ELR (cell line): ENCODE measurements around the gene SLC25A6.
"Not testable (repeated sequence)": the region's sequence is repeated elsewhere in the genome, so short reads cannot be mapped to it uniquely, and the experiment has no call there.

Source experiments
- DNase-seq: peaks from one replicate; pipeline ENCODE4 v3.0.0-alpha.2; 2015; ENCODE audit warnings: low read depth

SLC25A6 gene

GRCh38 chrX:1391707-1392375 lies at the start of gene SLC25A6:
Gene SLC25A6, minus strand, starts transcription at chrX:1392113. Its CDS starts 104 bp downstream, at chrX:1392009.
- peak; percentile 97 for DNase-seq

DNA sequence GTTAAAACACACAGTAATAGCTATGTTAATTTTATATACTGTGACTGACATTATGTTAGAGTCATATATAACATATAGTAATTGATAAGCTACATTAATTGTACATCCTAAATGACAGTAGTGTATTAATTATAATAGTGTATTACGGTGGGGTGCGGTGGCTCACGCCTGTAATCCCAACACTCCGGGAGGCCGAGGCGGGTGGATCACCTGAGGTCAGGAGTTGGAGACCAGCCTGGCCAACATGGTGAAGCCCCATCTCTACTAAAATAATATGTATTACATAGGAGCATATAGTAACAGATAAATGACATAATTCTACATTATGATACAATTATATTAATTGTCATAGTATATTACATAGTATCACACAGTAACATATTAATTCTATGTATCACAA lies 48.6 kb upstream of the SLC25A6 start:
- DNase-seq = no peak

- no peak for DNase-seq
Observed at GRCh38 chrX:1435241-1435895, 43.5 kb upstream of the SLC25A6 start.

DNA sequence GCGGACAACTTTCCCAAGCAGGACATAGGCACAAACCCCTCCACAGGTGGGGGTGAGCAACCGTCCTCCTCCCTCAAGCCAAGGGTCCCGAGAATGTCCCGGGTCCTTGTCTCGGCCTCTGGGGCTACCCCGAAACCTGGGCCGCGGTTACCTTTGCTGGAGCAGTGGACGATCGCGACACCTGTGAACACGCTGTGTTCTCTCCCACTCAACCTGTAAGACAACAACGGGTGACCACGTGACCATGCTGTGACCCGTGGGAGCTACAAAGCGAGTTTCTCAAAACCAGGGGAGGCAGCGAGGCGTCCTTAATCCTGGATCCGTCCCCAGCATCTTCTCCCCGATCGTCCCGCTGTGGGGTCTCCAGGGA lies 42.9 kb upstream of the SLC25A6 start:
- no peak for DNase-seq

GRCh38 chrX:1433646-1434357 lies 41.9 kb upstream of the SLC25A6 start:
- no peak for DNase-seq

GRCh38 chrX:1430451-1430850 lies 38.5 kb upstream of the SLC25A6 start:
- no peak for DNase-seq

DNA sequence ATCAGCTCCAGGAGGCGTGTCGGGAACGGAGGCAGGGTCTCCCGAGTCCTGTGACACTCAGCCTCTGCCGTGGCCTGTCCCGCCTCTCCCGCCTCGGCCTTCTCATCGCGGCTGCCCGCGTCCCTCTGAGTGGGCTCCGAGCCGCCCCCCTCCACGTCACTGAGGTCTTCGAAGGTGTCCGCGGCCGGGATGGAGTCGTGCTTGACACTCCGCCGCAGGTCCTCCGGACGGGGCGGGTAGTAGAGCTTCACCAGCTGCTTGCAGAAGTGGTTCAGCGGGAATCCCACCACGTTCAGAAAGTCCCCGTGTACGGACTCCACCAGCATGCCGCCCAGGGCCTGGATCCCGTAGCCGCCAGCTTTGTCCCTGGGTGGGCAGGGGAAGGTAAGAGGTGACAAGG lies 35.8 kb upstream of the SLC25A6 start:
- DNase-seq = no peak

- not testable (repeated sequence) for DNase-seq
Observed at GRCh38 chrX:1426321-1426720, 34.4 kb upstream of the SLC25A6 start.

DNA sequence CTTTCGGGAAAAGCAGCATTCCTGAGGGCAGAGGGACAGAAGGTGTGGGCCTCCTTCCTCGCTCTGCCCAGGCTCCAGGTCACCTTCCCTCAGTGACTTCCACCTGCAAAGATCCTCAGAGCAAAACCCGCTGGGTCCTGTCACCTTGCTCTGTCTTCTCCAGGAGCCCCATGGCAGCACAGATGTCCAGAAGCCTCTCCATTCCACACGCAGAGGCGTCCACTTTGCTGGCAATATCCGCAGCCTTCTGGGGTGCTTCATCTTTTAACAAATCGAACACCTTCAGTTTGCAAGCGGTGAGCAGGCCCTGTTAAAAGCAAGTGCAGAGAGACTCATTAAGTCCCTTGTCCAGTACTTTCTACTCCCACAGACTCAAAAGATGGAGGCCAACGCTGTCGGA lies 33.5 kb upstream of the SLC25A6 start:
- no peak for DNase-seq

- no peak for DNase-seq
Observed at GRCh38 chrX:1424147-1424851, 32.4 kb upstream of the SLC25A6 start.

DNA sequence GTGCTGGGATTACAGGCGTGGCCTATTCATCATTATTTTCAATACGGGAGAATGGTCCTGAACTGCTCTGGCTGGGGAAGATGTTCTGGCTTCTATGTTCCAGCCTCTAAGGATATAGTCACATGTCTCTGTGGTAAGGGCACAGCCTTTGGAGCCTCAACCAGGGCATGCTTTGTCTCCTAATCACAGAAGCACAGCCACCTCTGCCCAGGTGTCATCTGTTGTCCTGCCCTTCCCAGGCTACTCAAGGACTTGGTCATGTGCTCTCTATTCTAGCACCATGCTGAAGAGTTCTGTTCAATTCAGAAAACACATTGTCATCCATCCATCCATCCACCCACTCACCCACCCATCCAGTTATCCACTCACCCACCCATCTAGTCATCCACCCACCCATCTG lies 31.3 kb upstream of the SLC25A6 start:
- no peak for DNase-seq

DNA sequence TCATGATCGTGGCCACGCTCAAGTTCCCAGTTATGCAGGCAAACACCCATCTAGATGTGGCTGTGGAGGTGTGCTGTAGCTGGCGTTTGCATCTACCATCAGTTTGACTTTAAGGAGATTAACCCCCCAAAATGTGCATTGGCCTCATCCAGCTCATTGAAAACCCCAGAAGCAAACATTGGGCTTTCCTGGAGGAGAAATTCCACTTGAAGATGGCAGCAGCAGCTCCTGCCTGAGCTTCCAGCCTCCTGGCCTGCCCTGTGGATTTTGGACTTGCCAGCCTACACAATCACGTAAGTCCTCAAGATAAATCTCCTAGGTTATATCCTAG lies 30.2 kb upstream of the SLC25A6 start:
- DNase-seq = no peak

DNA sequence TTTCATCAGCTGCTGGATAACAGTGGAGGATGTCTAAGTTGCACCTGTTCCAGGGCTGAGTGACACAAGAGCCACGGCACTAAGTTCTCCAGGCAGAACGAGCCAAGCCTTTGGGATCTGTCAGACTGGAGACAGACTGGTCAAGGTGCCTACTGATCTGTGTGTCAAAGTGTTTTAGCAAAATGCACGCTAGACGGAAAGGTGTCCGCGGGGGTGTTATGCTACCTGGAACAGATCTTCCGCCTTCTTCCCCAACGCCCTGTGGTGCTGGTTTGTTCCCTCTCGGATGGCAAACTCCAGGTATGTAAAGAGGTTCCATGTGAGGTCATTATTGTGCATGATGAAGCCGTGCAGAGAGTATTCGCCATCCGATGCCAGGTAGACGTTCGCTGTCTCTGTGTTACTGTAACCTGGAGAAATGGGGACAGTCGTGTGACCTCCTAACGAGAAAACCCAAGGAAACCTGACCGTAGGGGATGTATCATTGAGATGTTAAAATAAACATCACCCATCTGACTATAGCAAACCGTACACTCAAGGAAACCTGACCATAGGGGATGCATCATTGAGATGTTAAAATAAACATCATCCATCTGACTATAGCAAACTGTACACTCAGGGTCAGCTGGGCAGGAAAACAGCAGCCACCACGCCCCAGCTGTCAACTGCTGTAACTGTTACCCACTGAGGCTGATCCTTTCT lies 29.7 kb upstream of the SLC25A6 start:
- DNase-seq = peak; percentile 24

GRCh38 chrX:1420371-1420770 lies 28.5 kb upstream of the SLC25A6 start:
- no peak for DNase-seq

GRCh38 chrX:1419545-1420355 lies 27.8 kb upstream of the SLC25A6 start:
- no peak for DNase-seq

DNA sequence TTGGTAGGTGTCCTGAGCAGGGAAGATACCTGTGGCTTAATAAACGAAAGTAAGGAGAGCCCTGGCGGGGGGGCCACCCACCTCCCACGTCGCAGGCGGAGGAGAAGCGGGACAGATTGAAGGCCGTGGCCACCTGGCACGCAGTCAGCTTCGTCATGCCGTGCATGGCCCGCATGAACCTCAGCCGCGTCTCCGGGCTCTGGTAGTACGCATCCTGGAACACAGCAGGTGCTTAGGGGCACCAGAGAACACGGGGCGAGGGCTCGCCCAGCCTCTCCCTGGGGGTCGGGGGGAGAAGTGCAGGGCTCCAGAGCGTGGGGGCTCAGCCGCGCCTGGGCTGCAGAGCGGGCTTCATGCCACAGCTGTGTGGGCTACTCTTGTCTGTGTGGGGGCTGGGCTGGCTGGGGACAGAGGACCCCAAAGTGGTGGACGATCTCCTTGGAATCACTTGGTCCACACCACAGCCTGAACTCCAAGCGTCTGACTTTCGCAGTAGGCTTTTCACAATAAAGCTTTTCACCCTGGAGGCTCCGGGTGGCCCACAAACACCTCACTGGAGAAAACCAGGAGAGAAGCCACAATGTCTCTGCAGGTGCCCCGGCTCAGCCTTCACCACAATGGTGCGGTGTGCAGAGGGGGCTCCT lies 27.1 kb upstream of the SLC25A6 start:
- no peak for DNase-seq

DNA sequence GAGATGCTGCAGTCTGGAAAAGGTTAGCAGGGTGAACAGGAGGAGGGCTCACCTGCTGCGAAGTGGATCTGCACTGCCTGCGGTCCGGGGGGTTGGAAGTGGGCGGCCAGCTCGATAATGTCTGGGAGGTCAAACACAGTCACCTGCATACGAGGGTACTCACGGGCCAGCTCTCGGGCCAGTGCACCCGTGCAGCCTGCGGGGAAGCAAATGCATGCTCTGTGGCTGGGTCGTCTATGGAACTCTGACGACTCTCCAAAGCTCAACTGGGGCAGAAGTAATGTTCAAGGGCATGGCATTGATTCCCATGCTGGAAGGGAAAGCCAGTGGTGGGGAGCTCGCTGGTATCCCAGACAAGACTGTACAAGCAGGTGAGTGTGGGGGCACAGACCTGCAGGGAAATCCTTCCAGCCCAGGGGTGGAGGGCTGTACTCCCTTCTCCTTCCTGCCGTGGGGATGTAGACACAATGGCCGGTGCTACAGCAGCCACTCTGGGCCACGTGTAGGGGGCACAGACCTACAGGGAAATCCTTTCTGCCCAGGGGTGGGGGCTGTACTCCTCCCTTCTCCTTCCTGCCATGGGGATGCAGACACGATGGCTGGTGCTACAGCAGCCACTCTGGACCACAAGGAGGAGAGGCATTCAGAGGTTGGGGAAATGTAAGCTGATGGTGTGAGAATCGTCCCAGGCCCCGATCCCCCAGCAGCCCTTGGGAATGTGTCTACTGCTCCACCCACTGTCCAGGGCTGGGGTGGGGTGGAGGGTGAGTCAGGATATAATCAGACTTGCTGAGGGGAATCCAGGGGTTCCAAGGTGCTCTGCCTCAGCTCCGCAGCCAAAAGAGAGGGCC lies 26.2 kb upstream of the SLC25A6 start:
- DNase-seq = no peak

DNA sequence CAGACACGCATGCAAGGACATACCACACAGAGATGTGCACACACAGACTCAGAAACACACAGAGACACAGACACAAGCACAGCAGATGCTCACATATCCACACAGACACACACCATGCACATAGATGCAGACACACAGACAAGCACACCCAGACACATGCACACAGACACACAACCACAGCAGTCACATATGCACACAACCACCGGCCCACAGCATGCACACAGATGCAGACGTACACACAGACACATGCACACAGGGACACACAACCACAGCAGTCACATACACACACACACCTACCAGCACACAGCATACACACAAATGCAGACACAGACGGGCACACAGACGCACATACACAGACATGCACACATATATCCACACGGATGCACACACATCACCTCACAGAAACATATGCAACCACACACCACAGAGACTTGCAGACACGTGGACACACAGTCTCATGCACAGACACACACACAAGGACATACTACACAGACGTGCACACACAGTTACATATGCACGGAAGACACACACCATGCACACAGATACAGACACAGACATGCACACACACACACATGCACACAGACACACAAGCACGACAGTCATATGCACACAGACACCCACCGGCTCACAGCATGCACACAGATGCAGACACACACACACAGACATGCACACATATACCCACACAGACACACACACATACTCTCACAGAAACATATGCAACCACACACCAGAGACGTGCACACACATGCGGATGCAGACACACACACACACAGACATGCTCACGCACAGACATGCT lies 25.2 kb upstream of the SLC25A6 start:
- no peak for DNase-seq

DNA sequence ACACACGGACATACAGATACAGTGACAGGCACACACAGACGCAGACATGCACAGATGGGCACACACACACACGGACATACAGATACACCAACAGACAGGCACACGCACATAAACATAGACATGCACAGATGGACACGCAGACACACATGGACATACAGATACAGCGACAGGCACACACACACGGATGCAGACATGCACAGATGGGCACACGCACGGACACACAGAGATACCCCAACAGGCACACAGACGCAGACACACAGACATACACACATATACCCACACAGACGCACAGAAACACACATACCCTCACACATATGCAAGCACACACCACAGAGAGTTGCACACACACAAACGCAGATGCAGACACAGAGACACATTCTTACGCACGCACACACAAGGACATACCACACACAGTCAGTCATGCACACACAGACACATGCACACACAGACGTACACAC lies 24.4 kb upstream of the SLC25A6 start:
- DNase-seq = no peak
